H1 (cell line): ENCODE results near the gene KIAA1671. TPM values are rescaled to one million over a fixed set of nuclear protein-coding genes. Genes with fewer than 3 reads are reported as not detected.
"Not testable (repeated sequence)": the region's sequence is repeated elsewhere in the genome, so short reads cannot be mapped to it uniquely, and the experiment has no call there.

Experiments used
- CTCF ChIA-PET: fragments of 300-600 bp; sonication (Branson Sonifier 250); formaldehyde crosslinking; loops from one replicate; lab custom pipeline; 2021; ENCODE audit not compliant: partially characterized antibody; lab: Charles Lee
- POLR2A ChIA-PET: fragments of 300-600 bp; sonication (Branson Sonifier 250); formaldehyde crosslinking; loops from one replicate; lab custom pipeline; 2021; ENCODE audit warnings: inconsistent platforms; ENCODE audit not compliant: partially characterized antibody; lab: Charles Lee
- DNase-seq, 2 experiments: peaks; one replicate each; pipeline versions ENCODE4 v3.0.0 to v3.0.0-alpha.2; 2010 to 2022; ENCODE audit warnings: low spot score in 2 of 2, low read depth in 1 of 2, mixed read lengths in 1 of 2
- FAIRE-seq: peaks from 2 replicates; lab custom pipeline; 2011; peaks lifted over from hg19 to GRCh38; lab: Jason Lieb, UNC
- H2AFZ ChIP-seq: 2 replicates; pipeline ENCODE4 v1.8.1; 2012; ENCODE audit warnings: low read length, inconsistent platforms
- H2AK5ac ChIP-seq: 2 replicates; pipeline ENCODE4 v1.6.1; 2013; ENCODE audit warnings: low read depth, low read length
- H2BK120ac ChIP-seq: replicated peaks from 2 replicates; pipeline ENCODE3; 2013; ENCODE audit warnings: low read depth, low read length, inconsistent platforms
- H2BK12ac ChIP-seq: 2 replicates; pipeline ENCODE4 v1.6.1; 2013; ENCODE audit warnings: low read depth, low read length
- H2BK15ac ChIP-seq: 2 replicates; pipeline ENCODE4 v1.6.1; 2013; ENCODE audit warnings: low read length
- H2BK20ac ChIP-seq: 2 replicates; pipeline ENCODE4 v1.6.1; 2013; ENCODE audit warnings: low read length
- H2BK5ac ChIP-seq: 2 replicates; pipeline ENCODE4 v1.6.1; 2013; ENCODE audit warnings: low read depth, low read length
- H3K14ac ChIP-seq: 2 replicates; pipeline ENCODE4 v1.6.1; 2013; ENCODE audit warnings: inconsistent platforms; ENCODE audit not compliant: insufficient read length
- H3K18ac ChIP-seq: 2 replicates; pipeline ENCODE4 v1.6.1; 2013; ENCODE audit warnings: low read length; ENCODE audit errors: extremely low read depth
- H3K23ac ChIP-seq: 2 replicates; pipeline ENCODE4 v1.6.1; 2013; ENCODE audit warnings: inconsistent platforms; ENCODE audit not compliant: insufficient read length
- H3K23me2 ChIP-seq: 2 replicates; pipeline ENCODE4 v1.6.1; 2013; ENCODE audit warnings: low read depth, low read length
- H3K27ac ChIP-seq: 2 replicates; pipeline ENCODE4 v1.6.1; 2011; ENCODE audit warnings: low read depth, low read length, inconsistent platforms
- H3K27me3 ChIP-seq, 4 experiments: replicated peaks in 1 of 4; 1 replicate in 1 of 4; 2 replicates in 3 of 4; pipeline versions ENCODE4 v1.6.1 to v1.8.1; 2011 to 2013; ENCODE audit warnings: low read length in 3 of 4, mild to moderate bottlenecking in 3 of 4, inconsistent platforms in 2 of 4, mixed read lengths in 2 of 4, moderate library complexity in 1 of 4; ENCODE audit not compliant: control insufficient read depth in 3 of 4, insufficient read depth in 3 of 4; ENCODE audit errors: extremely low read depth in 1 of 4
- H3K36me3 ChIP-seq, 4 experiments: 2 replicates each; pipeline versions ENCODE4 v1.6.1 to v1.8.1; 2011 to 2013; ENCODE audit warnings: mild to moderate bottlenecking in 4 of 4, low read length in 3 of 4, moderate library complexity in 2 of 4, control low read depth in 1 of 4, inconsistent platforms in 1 of 4; ENCODE audit not compliant: insufficient read depth in 4 of 4, control insufficient read depth in 2 of 4
- H3K4ac ChIP-seq: replicated peaks from 2 replicates; pipeline ENCODE3; 2013; ENCODE audit warnings: low read length, low read depth, mixed read lengths, inconsistent platforms; ENCODE audit not compliant: insufficient read length
- H3K4me1 ChIP-seq, 4 experiments: replicated peaks in 1 of 4; 1 replicate in 1 of 4; 2 replicates in 3 of 4; pipeline versions ENCODE4 v1.6.1 to v1.8.1; 2011 to 2013; ENCODE audit warnings: low read length in 3 of 4, inconsistent platforms in 2 of 4, mixed read lengths in 1 of 4; ENCODE audit not compliant: insufficient read depth in 4 of 4, control insufficient read depth in 3 of 4
- H3K4me2 ChIP-seq, 2 experiments: 2 replicates each; pipeline versions ENCODE4 v1.6.1 to v1.8.1; 2011 to 2013; ENCODE audit warnings: low read depth in 2 of 2, low read length in 2 of 2, control low read depth in 1 of 2, inconsistent platforms in 1 of 2, mild to moderate bottlenecking in 1 of 2; ENCODE audit not compliant: insufficient read depth in 1 of 2
- H3K4me3 ChIP-seq, 4 experiments: fragments of 200-600, 300-600 bp in 1 of 4; sonication (generic), shearing (Covaris generic), sonication (Bioruptor Twin) in 1 of 4; 2 replicates each; pipeline versions ENCODE4 v1.5.1 to v1.8.1; 2011 to 2016; ENCODE audit warnings: low read length in 4 of 4, low read depth in 3 of 4, control low read depth in 2 of 4, inconsistent platforms in 2 of 4, mild to moderate bottlenecking in 2 of 4, mixed read lengths in 1 of 4, moderate library complexity in 1 of 4; ENCODE audit not compliant: insufficient read depth in 2 of 4; ENCODE audit errors: extremely low read depth in 1 of 4
- H3K56ac ChIP-seq: replicated peaks from 2 replicates; pipeline ENCODE3; 2013; ENCODE audit warnings: low read depth, mild to moderate bottlenecking, mixed read lengths, low read length, inconsistent platforms; ENCODE audit not compliant: insufficient read length
- H3K79me1 ChIP-seq: 2 replicates; pipeline ENCODE4 v1.6.1; 2013; ENCODE audit warnings: low read depth, low read length, control low read depth
- H3K79me2 ChIP-seq, 2 experiments: 2 replicates each; pipeline versions ENCODE4 v1.6.1 to v1.8.1; 2012 to 2013; ENCODE audit warnings: low read length in 2 of 2, mild to moderate bottlenecking in 2 of 2, inconsistent platforms in 1 of 2; ENCODE audit not compliant: insufficient read depth in 2 of 2, control insufficient read depth in 1 of 2
- H3K9ac ChIP-seq, 4 experiments: replicated peaks in 1 of 4; 1 replicate in 1 of 4; 2 replicates in 3 of 4; pipeline versions ENCODE4 v1.6.1 to v1.8.1; 2011 to 2013; ENCODE audit warnings: low read depth in 3 of 4, low read length in 3 of 4, control low read depth in 2 of 4, mild to moderate bottlenecking in 2 of 4, moderate library complexity in 2 of 4, inconsistent platforms in 1 of 4; ENCODE audit errors: extremely low read depth in 1 of 4
- H3K9me3 ChIP-seq, 2 experiments: 2 replicates each; pipeline versions ENCODE4 v1.6.1 to v1.8.1; 2012 to 2013; ENCODE audit warnings: mild to moderate bottlenecking in 2 of 2, moderate library complexity in 2 of 2, control low read depth in 1 of 2, inconsistent platforms in 1 of 2, low read depth in 1 of 2, low read length in 1 of 2, mixed read lengths in 1 of 2; ENCODE audit not compliant: insufficient read depth in 2 of 2
- H4K20me1 ChIP-seq, 2 experiments: replicated peaks in 1 of 2; 2 replicates each; pipeline versions ENCODE3 to v1.8.1; 2011 to 2013; ENCODE audit warnings: inconsistent platforms in 2 of 2, low read length in 2 of 2, mild to moderate bottlenecking in 1 of 2; ENCODE audit not compliant: insufficient read depth in 2 of 2, control insufficient read depth in 1 of 2
- H4K5ac ChIP-seq: 2 replicates; pipeline ENCODE4 v1.6.1; 2013; ENCODE audit warnings: low read length, low read depth, mixed read lengths, inconsistent platforms; ENCODE audit not compliant: insufficient read length
- H4K8ac ChIP-seq: 2 replicates; pipeline ENCODE4 v1.8.0; 2013; ENCODE audit warnings: mild to moderate bottlenecking, moderate library complexity, low read length, inconsistent platforms; ENCODE audit not compliant: insufficient read depth; ENCODE audit errors: extremely low read depth
- H4K91ac ChIP-seq: replicated peaks from 2 replicates; pipeline ENCODE3; 2013; ENCODE audit warnings: low read length, mixed read lengths, inconsistent platforms; ENCODE audit not compliant: insufficient read length
- CREB1 ChIP-seq: IDR thresholded peaks from 2 replicates; pipeline ENCODE4 v1.6.1; 2012; ENCODE audit warnings: inconsistent platforms
- RFX5 ChIP-seq: IDR thresholded peaks from 2 replicates; pipeline ENCODE4 v1.6.1; 2011; ENCODE audit warnings: low read depth, low read length, improper control_type of control experiment, borderline replicate concordance
- WGBS, 2 experiments: shearing (Covaris generic) in 1 of 2; methylation state at CpG; one replicate each; pipeline versions ENCODE4 v1.1.6 to v1.1.7; 2013 to 2015; ENCODE audit warnings: low lambda C conversion rate in 2 of 2, mixed read lengths in 2 of 2, inconsistent platforms in 1 of 2, low coverage in 1 of 2, missing lambda C conversion rate in 1 of 2; ENCODE audit not compliant: insufficient replicate concordance in 2 of 2, insufficient coverage in 1 of 2, insufficient read length in 1 of 2; ENCODE audit errors: extremely low coverage in 1 of 2, missing lambda C conversion rate in 1 of 2; 5-methylcytosine and 5-hydroxymethylcytosine counted together
- polyA plus RNA-seq, 7 experiments: library from polyadenylated mRNA; depleted of rRNA in 3 of 7; stranded (reverse) in 5 of 7; unstranded in 2 of 7; fragments of >200 nt in 5 of 7; fragments of 200-250 nt in 2 of 7; gene quantifications; 1 replicate in 5 of 7; 2 replicates in 1 of 7; 4 replicates in 1 of 7; pipeline versions ENCODE4 v1.2.1 to v1.2.3, GENCODE V29; 2011 to 2013; ENCODE audit warnings: missing spikeins in 2 of 7, mixed read lengths in 2 of 7
- small RNA-seq: library from polyadenylated mRNA; stranded (forward); fragments of <200 nt; extraction: miRNeasy Mini kit (QIAGEN cat#:217004); gene quantifications from one replicate; pipeline ENCODE3, GENCODE V24; 2013; ENCODE audit not compliant: insufficient read depth
- total RNA-seq: library from RNA; stranded (reverse); fragmentation: NEBNext Ultra II Directional; extraction: Animal tissue kit (Norgen Biotek cat#: 25700); gene quantifications from 2 replicates; pipeline ENCODE4 v1.2.1, GENCODE V29; 2021

Gene KIAA1671
- total and polyA plus RNA-seq, 2 of the 8 experiments (the other 6 are each of a cell fraction or from before 2014, with no cell fraction given): 6.4 to 23.9 TPM

GRCh38 chr22:25238058-25238457, 285.5 kb downstream of the KIAA1671 start:
- H3K4ac ChIP-seq, H2BK5ac ChIP-seq, H3K9me3 ChIP-seq, DNase-seq, H3K23me2 ChIP-seq, H3K18ac ChIP-seq, H3K79me2 ChIP-seq, H3K27me3 ChIP-seq, H4K20me1 ChIP-seq, H3K9ac ChIP-seq, H4K91ac ChIP-seq, H2BK12ac ChIP-seq, FAIRE-seq, H3K23ac ChIP-seq, H2BK120ac ChIP-seq, H3K4me2 ChIP-seq, H2BK15ac ChIP-seq, H3K4me1 ChIP-seq, H3K14ac ChIP-seq, H4K5ac ChIP-seq, H4K8ac ChIP-seq, H2BK20ac ChIP-seq, H3K4me3 ChIP-seq, H3K56ac ChIP-seq, H3K79me1 ChIP-seq, H3K27ac ChIP-seq, H2AK5ac ChIP-seq, H3K36me3 ChIP-seq, H2AFZ ChIP-seq: not testable (repeated sequence)
- POLR2A ChIA-PET: interaction anchor here (0.9 to 1.3 kb wide), 2 partner anchors 45 to 96 kb away, joined by 3 read pairs; no protein-coding TSS in a partner anchor
- WGBS, 2 experiments: 82% methylated on average over 6 of the region's 9 CpGs; no CpG with 5 or more reads in 1 of the 2 experiments
- CTCF ChIA-PET: interaction anchor here (0.6 to 1.0 kb wide), 2 partner anchors 81 to 113 kb away, joined by 3 to 4 read pairs; no protein-coding TSS in a partner anchor
- peak; percentile 41; the same call in 1 of the 2 replicates for TF ChIP-seq CREB1
- TF ChIP-seq RFX5: peak; percentile 78

Small RNA genes lying within 50 kb of the gene (small RNA-seq; reads per million reads assigned to genes)
- gene Z99916.2: not detected

Other genes with a start within 250 kb of the KIAA1671 start
- gene PIWIL3, start 178.0 kb upstream of the KIAA1671 start, total RNA-seq: 0.33 and 0.34 TPM in 2 replicates
- 0.03 and 0.09 TPM in 2 replicates for gene PIWIL3, start 178.0 kb upstream of the KIAA1671 start, polyA plus RNA-seq (2011; rRNA removed)
- 5.2 and 5.4 TPM in 2 replicates for gene SGSM1, start 146.5 kb upstream of the KIAA1671 start, total RNA-seq
- 2.8 and 4.6 TPM in 2 replicates for gene SGSM1, start 146.5 kb upstream of the KIAA1671 start, polyA plus RNA-seq (2011; rRNA removed)
- gene LHFPL7, start 6.0 kb upstream of the KIAA1671 start, total RNA-seq: not detected in 2 replicates
- gene LHFPL7, start 6.0 kb upstream of the KIAA1671 start, polyA plus RNA-seq (2011; rRNA removed): not detected in 2 replicates
- 0.58 TPM in 1 of 2 replicates, not detected in the other for gene CRYBB3, start 247.1 kb downstream of the KIAA1671 start, total RNA-seq
- 0.44 and 0.63 TPM in 2 replicates for gene CRYBB3, start 247.1 kb downstream of the KIAA1671 start, polyA plus RNA-seq (2011; rRNA removed)